Type B pancreatic cell (in vitro differentiated cells): ENCODE results near the gene KLK5. TPM values are rescaled to one million over a fixed set of nuclear protein-coding genes. Genes with fewer than 3 reads are reported as not detected.

Experiments used
- DNase-seq: peaks from one replicate; pipeline ENCODE4 v3.0.0; 2021; ENCODE audit warnings: mixed read lengths; ENCODE audit not compliant: unreplicated experiment; ENCODE audit errors: extremely low spot score
- H3K27ac Mint-ChIP-seq: 2 replicates; pipeline ENCODE4 v1.8.0; 2021; ENCODE audit warnings: mild to moderate bottlenecking, mixed read lengths
- H3K27me3 Mint-ChIP-seq: 2 replicates; pipeline ENCODE4 v1.8.0; 2021; ENCODE audit warnings: mixed read lengths
- H3K36me3 Mint-ChIP-seq: 2 replicates; pipeline ENCODE4 v1.8.0; 2021; ENCODE audit warnings: mixed read lengths
- H3K4me1 Mint-ChIP-seq: one replicate; pipeline ENCODE4 v1.8.0; 2021; ENCODE audit warnings: mixed read lengths; ENCODE audit not compliant: unreplicated experiment
- H3K4me3 Mint-ChIP-seq: 2 replicates; pipeline ENCODE4 v1.8.0; 2021; ENCODE audit warnings: mild to moderate bottlenecking, mixed read lengths
- H3K9me3 Mint-ChIP-seq: 2 replicates; pipeline ENCODE4 v1.8.0; 2021; ENCODE audit warnings: mixed read lengths
- total RNA-seq: library from RNA; stranded (reverse); gene quantifications from 2 replicates; pipeline ENCODE4 v1.2.1, GENCODE V29; 2021; ENCODE audit warnings: low replicate concordance
- TF ChIP-seq, protein P1 (sequence below): fragments of 200-600 bp; sonication (generic); conservative IDR thresholded peaks from 2 replicates; pipeline ENCODE4 v1.5.0; 2021; ENCODE audit warnings: antibody characterized with exemption, mild to moderate bottlenecking

Gene KLK5
- total RNA-seq, 1 donor from 2014 or later, result not detected

DNA sequence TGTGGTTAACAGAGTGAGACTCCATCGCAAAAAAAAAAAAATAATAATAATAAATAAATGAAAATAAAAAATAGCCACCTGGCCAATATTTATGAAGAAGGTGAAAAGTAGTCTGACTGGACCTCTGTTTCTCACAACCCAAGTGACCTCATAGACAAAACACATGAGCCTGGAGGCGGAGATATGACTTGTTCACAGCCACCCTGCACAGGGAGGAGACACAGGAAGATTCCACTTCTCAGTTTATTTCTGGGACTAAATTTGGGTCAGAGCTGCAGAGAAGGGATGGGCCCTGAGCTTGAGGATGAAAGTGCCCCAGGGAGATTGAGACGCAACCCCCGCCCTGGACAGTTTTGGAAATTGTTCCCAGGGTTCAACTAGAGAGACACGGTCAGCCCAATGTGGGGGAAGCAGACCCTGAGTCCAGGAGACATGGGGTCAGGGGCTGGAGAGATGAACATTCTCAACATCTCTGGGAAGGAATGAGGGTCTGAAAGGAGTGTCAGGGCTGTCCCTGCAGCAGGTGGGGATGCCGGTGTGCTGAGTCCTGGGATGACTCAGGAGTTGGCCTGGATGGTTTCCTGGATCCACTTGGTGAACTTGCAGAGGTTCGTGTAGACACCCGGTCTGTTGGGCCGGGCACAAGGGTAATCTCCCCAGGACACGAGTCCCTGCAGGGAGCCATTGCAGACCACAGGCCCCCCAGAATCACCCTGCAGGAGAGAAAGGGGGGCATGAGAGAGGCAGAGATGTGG lies 9.6 kb downstream of the KLK5 start:
- no peak overlapping the region for H3K4me3 Mint-ChIP-seq
- TF ChIP-seq, protein P1, sequence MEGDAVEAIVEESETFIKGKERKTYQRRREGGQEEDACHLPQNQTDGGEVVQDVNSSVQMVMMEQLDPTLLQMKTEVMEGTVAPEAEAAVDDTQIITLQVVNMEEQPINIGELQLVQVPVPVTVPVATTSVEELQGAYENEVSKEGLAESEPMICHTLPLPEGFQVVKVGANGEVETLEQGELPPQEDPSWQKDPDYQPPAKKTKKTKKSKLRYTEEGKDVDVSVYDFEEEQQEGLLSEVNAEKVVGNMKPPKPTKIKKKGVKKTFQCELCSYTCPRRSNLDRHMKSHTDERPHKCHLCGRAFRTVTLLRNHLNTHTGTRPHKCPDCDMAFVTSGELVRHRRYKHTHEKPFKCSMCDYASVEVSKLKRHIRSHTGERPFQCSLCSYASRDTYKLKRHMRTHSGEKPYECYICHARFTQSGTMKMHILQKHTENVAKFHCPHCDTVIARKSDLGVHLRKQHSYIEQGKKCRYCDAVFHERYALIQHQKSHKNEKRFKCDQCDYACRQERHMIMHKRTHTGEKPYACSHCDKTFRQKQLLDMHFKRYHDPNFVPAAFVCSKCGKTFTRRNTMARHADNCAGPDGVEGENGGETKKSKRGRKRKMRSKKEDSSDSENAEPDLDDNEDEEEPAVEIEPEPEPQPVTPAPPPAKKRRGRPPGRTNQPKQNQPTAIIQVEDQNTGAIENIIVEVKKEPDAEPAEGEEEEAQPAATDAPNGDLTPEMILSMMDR, result no peak
- H3K4me1 Mint-ChIP-seq, result no peaks in the 10 kb centered on the region
- no peak for DNase-seq
- no peak overlapping the region for H3K27ac Mint-ChIP-seq
- H3K27me3 Mint-ChIP-seq, result peaks cover 23% of the 10 kb centered on the region
- no peaks in the 10 kb centered on the region for H3K9me3 Mint-ChIP-seq
- no peaks in the 10 kb centered on the region for H3K36me3 Mint-ChIP-seq

DNA sequence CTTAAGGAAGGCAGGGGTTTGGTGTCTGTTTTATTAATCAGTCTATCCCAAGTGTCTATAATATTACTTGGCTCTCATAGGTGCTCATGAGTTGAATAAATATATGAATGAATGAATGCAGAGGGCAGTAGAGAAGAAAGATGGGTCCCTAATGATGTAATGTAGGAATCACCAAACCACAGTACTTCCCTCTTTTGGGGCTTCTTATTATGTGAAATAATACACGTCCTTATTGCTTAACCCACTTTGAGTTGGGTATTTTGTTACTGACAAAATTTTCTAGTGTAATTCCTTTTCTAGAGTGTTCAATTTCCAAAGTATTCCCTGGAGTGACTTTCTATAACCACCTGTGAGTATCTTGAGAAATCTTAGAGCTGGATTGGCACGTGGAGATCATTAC lies 13.2 kb downstream of the KLK5 start:
- H3K4me1 Mint-ChIP-seq, result no peaks in the 10 kb centered on the region
- peaks cover 19% of the 10 kb centered on the region for H3K27me3 Mint-ChIP-seq
- no peak overlapping the region for H3K4me3 Mint-ChIP-seq
- no peaks in the 10 kb centered on the region for H3K36me3 Mint-ChIP-seq
- DNase-seq, result no peak
- no peak overlapping the region for H3K27ac Mint-ChIP-seq
- no peaks in the 10 kb centered on the region for H3K9me3 Mint-ChIP-seq
- TF ChIP-seq, protein P1, result no peak

DNA sequence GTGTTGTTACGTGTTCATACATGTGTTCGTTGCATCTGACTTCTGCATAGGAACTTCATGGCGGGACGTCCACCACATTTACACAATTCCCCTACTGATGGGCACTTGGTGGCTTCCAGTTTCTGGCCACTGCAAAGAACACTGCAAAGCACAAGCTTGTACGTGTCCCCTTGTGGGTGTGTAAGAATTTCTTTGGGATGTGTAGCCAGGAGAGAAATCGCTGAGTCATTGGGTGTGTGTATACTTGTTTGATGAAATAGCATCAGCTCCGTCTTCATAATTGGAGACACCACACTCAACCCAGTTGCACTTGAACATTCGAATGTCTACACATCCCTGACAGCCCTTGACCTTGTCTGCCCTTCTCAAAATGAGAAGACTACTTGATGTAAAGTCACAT lies 19.2 kb downstream of the KLK5 start:
- TF ChIP-seq, protein P1, result no peak
- peak overlapping the region; percentile 55 for H3K27ac Mint-ChIP-seq
- no peak overlapping the region for H3K4me3 Mint-ChIP-seq
- DNase-seq, result no peak
- H3K4me1 Mint-ChIP-seq, result no peaks in the 10 kb centered on the region
- H3K9me3 Mint-ChIP-seq, result no peaks in the 10 kb centered on the region
- H3K36me3 Mint-ChIP-seq, result no peaks in the 10 kb centered on the region
- peaks cover 30% of the 10 kb centered on the region for H3K27me3 Mint-ChIP-seq

DNA sequence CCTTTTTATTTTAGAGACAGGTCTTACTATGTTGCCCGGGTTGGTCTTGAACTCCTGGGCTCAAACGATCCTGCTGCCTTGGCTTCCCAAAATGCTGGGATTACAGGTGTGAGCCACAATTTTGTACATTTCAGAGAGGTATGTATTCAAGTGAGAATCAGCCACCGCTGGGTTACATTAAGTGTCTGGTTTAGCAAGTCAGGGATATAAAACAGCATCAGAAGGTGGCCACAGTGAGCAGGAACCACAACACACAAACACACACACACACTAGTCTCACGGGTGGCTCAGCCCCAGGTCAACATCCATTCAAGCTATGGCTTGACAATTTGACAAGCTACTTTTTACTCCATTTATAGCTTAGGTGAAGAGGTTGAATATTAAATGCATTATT lies 20.2 kb downstream of the KLK5 start:
- Mint-ChIP-seq H3K27me3 (peaks cover 34% of the 10 kb centered on the region), H3K9me3 (no peaks in the 10 kb centered on the region), H3K27ac (no peak overlapping the region), H3K4me1 (no peaks in the 10 kb centered on the region), H3K4me3 (no peak overlapping the region), H3K36me3 (no peaks in the 10 kb centered on the region)
- no peak for DNase-seq
- TF ChIP-seq, protein P1, result no peak

DNA sequence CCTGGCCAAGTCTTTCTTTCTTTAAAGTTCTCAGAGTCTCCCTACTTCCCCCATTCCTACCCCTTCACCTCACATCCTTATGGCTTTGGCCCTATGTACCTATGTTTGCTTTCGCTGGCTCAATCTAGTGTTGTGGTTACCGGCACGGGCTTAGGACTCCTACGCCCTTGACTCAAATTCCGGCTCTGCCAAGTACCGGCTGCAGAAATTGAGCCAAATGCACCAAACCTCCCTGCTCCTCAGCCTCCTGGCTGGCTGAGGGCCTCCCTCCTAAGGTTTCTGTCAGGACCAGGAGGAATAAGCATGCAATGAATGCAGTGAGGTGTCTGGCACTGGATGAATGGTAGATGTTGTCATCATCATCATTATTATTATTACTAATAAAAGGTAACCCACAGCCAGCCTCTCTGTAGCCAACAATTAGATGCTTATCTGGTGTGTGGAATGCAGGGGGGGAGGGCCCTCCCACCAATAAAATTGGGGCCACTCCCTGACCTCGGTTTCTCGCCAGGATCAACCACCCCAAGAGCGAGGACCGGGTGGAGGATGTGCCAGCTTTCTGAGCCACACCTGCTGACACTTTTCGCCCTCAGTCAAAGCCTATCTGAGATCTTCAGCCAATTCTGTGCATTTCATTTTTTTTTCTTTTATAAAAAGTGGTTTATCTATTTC lies 20.7 kb downstream of the KLK5 start:
- Mint-ChIP-seq H3K4me3 (no peak overlapping the region), H3K27me3 (peaks cover 38% of the 10 kb centered on the region)

More for the DNA sequence above, 20.7 kb downstream of the KLK5 start:
- Mint-ChIP-seq H3K36me3 (no peaks in the 10 kb centered on the region), H3K9me3 (no peaks in the 10 kb centered on the region), H3K4me1 (no peaks in the 10 kb centered on the region), H3K27ac (no peak overlapping the region)
- no peak for DNase-seq
- TF ChIP-seq, protein P1, result no peak
